Activated T-cell treated with anti-CD3 and anti-CD28 coated beads for 4 hours (primary cell): ENCODE measurements around the gene CLK1.
"Not testable (repeated sequence)": the region's sequence is repeated elsewhere in the genome, so short reads cannot be mapped to it uniquely, and the experiment has no call there.

ENCODE experiments used
- DNase-seq: peaks from one replicate; pipeline ENCODE4 v3.0.0-alpha.2; 2020

Gene CLK1

GRCh38 chr2:200850512-200851256 is 13.8 kb downstream of the CLK1 start:
- no peak for DNase-seq

- no peak for DNase-seq
Observed at GRCh38 chr2:200847939-200848338, 16.5 kb downstream of the CLK1 start.

- no peak for DNase-seq
Observed at GRCh38 chr2:200847269-200847668, 17.2 kb downstream of the CLK1 start.

GRCh38 chr2:200845669-200846325 is 18.7 kb downstream of the CLK1 start:
- DNase-seq, result no peak

GRCh38 chr2:200845194-200845593 is 19.3 kb downstream of the CLK1 start:
- DNase-seq, result no peak

GRCh38 chr2:200843993-200844948 is 20.2 kb downstream of the CLK1 start:
- no peak for DNase-seq

GRCh38 chr2:200839513-200839912 is 24.9 kb downstream of the CLK1 start:
- no peak for DNase-seq

- DNase-seq, result no peak
Observed at GRCh38 chr2:200834701-200835100, 29.8 kb downstream of the CLK1 start.

GRCh38 chr2:200829258-200829655 is 35.2 kb downstream of the CLK1 start:
- no peak for DNase-seq

GRCh38 chr2:200828572-200829257 is 35.7 kb downstream of the CLK1 start:
- DNase-seq, result no peak

- no peak for DNase-seq
Observed at GRCh38 chr2:200828104-200828503, 36.4 kb downstream of the CLK1 start.

GRCh38 chr2:200821686-200822245 is 42.7 kb downstream of the CLK1 start:
- DNase-seq, result no peak

GRCh38 chr2:200820573-200821234 is 43.8 kb downstream of the CLK1 start:
- DNase-seq, result no peak

- not testable (repeated sequence) for DNase-seq
Observed at GRCh38 chr2:200818732-200819131, 45.7 kb downstream of the CLK1 start.

- DNase-seq, result no peak
Observed at GRCh38 chr2:200814917-200815316, 49.5 kb downstream of the CLK1 start.

- no peak for DNase-seq
Observed at GRCh38 chr2:200814276-200814815, 50.1 kb downstream of the CLK1 start.

- peak; percentile 45 for DNase-seq
Observed at GRCh38 chr2:200812122-200813022, 52.1 kb downstream of the CLK1 start.

- DNase-seq, result peak; percentile 97
Observed at GRCh38 chr2:200811333-200812121, 52.9 kb downstream of the CLK1 start, which contains the start of gene BZW1. Gene BZW1 (plus strand): TSS chr2:200811910. CDS start chr2:200813218, 1,308 bp downstream.

- DNase-seq, result no peak
Observed at GRCh38 chr2:200810998-200811332, 53.5 kb downstream of the CLK1 start.
